ENCODE measurements around the gene NSUN6. TPM values are rescaled to one million over a fixed set of nuclear protein-coding genes. Genes with fewer than 3 reads are reported as not detected.
"Not testable (repeated sequence)": the region's sequence is repeated elsewhere in the genome, so short reads cannot be mapped to it uniquely, and the experiment has no call there.

NSUN6 gene
- total RNA-seq, 5 donors from 2014 or later (not counting 1 experiment from before 2014, with no cell fraction given): 24.6 to 34.5 (median 32.4) TPM

DNA sequence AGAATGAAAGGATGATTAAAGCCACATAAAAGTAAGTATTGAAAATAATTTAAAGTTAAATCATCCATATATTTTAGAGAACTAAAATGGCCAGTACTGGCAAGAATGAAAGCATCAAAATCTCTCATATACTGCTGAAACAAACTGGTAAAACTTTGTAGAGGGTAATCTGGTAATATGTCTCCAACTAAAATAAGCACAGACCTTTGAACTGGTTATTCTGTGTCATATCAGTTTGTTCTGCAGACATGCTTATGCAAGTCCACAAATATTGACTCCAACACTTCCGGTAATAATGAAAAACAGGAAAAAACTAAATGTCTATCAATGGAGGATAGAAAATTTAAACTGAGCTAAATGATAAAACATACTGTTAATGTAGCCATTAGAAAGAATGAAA lies 14.0 kb downstream of the NSUN6 start:
- H3K27ac Mint-ChIP-seq: not testable (repeated sequence)
- POLR2A ChIA-PET: interaction anchor here in 1 of 2 donors (0.7 kb wide), 1 partner anchor 8 kb away, joined by 7 read pairs; no protein-coding TSS in a partner anchor
- WGBS (ENCODE audit: insufficient coverage): no CpG with 5 or more reads among the region's 1 CpG

DNA sequence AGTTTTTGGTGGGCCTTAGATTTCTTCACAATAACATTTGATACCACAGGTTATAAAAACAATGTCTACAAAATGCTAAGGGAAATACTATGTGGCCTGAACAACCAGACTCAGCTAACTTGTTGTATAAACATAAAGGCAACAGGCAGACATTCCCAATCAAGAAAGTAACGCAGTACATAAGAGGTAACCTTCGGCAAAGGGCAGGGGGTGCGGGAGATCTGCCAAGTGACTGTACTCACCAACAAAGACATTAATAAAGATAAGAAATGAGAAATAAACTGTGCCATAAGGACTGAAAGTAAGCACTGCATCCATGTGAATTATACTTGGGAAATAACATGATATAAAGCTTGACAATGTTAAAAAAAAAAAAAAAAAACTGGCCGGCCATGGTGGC lies 15.4 kb downstream of the NSUN6 start:
- Mint-ChIP-seq H3K27ac (no peak overlapping the region), H3K4me3 (no peak overlapping the region)

More for the DNA sequence above, 14.0 kb downstream of the NSUN6 start:
- H3K4me1 Mint-ChIP-seq; ATAC-seq (replicated peaks in 1 of 4); H3K4me1 ChIP-seq (ENCODE audit: control insufficient read depth in 1 of 2, extremely low read depth in 1 of 2, insufficient read depth in 2 of 2, low read length in 2 of 2); H3K27me3 ChIP-seq (replicated peaks in 1 of 2; ENCODE audit: control insufficient read depth in 2 of 2, extremely low read depth in 1 of 2, insufficient read depth in 2 of 2, low read length in 1 of 2); H3K9me3 ChIP-seq; H3K4me3 ChIP-seq (ENCODE audit: control insufficient read depth in 1 of 2, extremely low read depth in 1 of 2, low read length in 1 of 2); H3K27me3 Mint-ChIP-seq; CTCF ChIA-PET; H3K36me3 ChIP-seq (ENCODE audit: control insufficient read depth in 2 of 2, extremely low read depth in 1 of 2, insufficient read depth in 1 of 2, low read length in 1 of 2); H3K9me3 Mint-ChIP-seq; H3K4me3 Mint-ChIP-seq; DNase-seq; H3K27ac ChIP-seq (ENCODE audit: low read length): not testable (repeated sequence)
- peaks cover 15% of the 10 kb centered on the region for H3K36me3 Mint-ChIP-seq

DNA sequence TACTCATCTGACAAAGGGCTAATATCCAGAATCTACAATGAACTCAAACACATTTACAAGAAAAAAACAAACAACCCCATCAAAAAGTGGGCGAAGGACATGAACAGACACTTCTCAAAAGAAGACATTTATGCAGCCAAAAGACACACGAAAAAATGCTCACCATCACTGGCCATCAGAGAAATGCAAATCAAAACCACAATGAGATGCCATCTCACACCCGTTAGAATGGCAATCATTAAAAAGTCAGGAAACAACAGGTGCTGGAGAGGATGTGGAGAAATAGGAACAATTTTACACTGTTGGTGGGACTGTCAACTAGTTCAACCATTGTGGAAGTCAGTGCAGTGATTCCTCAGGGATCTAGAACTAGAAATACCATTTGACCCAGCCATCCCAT lies 18.9 kb downstream of the NSUN6 start:
- CTCF ChIA-PET; H3K4me1 ChIP-seq (ENCODE audit: control insufficient read depth in 1 of 2, extremely low read depth in 1 of 2, insufficient read depth in 2 of 2, low read length in 2 of 2); H3K4me3 ChIP-seq (ENCODE audit: control insufficient read depth in 1 of 2, extremely low read depth in 1 of 2, low read length in 1 of 2); POLR2A ChIA-PET; ATAC-seq (replicated peaks in 1 of 4); H3K27me3 Mint-ChIP-seq; DNase-seq; H3K27ac ChIP-seq (ENCODE audit: low read length); H3K4me3 Mint-ChIP-seq; H3K27me3 ChIP-seq (replicated peaks in 1 of 2; ENCODE audit: control insufficient read depth in 2 of 2, extremely low read depth in 1 of 2, insufficient read depth in 2 of 2, low read length in 1 of 2); H3K9me3 Mint-ChIP-seq; H3K27ac Mint-ChIP-seq; H3K36me3 ChIP-seq (ENCODE audit: control insufficient read depth in 2 of 2, extremely low read depth in 1 of 2, insufficient read depth in 1 of 2, low read length in 1 of 2); H3K9me3 ChIP-seq: not testable (repeated sequence)
- Mint-ChIP-seq H3K36me3 (peaks cover 19% of the 10 kb centered on the region), H3K4me1 (peaks cover 8 to 10% (median 9%) of the 10 kb centered on the region in 3 donors)
- WGBS (ENCODE audit: insufficient coverage): no CpG with 5 or more reads among the region's 3 CpGs

More for the DNA sequence above, 15.4 kb downstream of the NSUN6 start:
- Histone ChIP-seq H3K9me3 (no peaks in the 10 kb centered on the region), H3K27ac (ENCODE audit: low read length) (no peak overlapping the region), H3K27me3 (replicated peaks in 1 of 2; ENCODE audit: control insufficient read depth in 2 of 2, extremely low read depth in 1 of 2, insufficient read depth in 2 of 2, low read length in 1 of 2) (no peaks in the 10 kb centered on the region), H3K4me3 (ENCODE audit: control insufficient read depth in 1 of 2, extremely low read depth in 1 of 2, low read length in 1 of 2) (no peak overlapping the region), H3K36me3 (ENCODE audit: control insufficient read depth in 2 of 2, extremely low read depth in 1 of 2, insufficient read depth in 1 of 2, low read length in 1 of 2) (no peaks in the 10 kb centered on the region), H3K4me1 (ENCODE audit: control insufficient read depth in 1 of 2, extremely low read depth in 1 of 2, insufficient read depth in 2 of 2, low read length in 2 of 2) (no peaks in the 10 kb centered on the region)
- no peak for DNase-seq
- CTCF ChIA-PET: interaction anchor here in 1 of 2 donors (0.7 kb wide), 2 partner anchors 22 to 103 kb away, joined by 3 to 4 read pairs; no protein-coding TSS in a partner anchor
- POLR2A ChIA-PET: interaction anchor here (0.5 to 0.7 kb wide), 2 partner anchors 23 to 1055 kb away, joined by 3 to 4 read pairs; no protein-coding TSS in a partner anchor
- no peak for ATAC-seq (replicated peaks in 1 of 4)
- Mint-ChIP-seq H3K9me3 (no peaks in the 10 kb centered on the region), H3K4me1 (no peaks in the 10 kb centered on the region), H3K27me3 (no peaks in the 10 kb centered on the region), H3K36me3 (peaks cover 15% of the 10 kb centered on the region)
- no CpG with 5 or more reads among the region's 4 CpGs for WGBS (ENCODE audit: insufficient coverage)

DNA sequence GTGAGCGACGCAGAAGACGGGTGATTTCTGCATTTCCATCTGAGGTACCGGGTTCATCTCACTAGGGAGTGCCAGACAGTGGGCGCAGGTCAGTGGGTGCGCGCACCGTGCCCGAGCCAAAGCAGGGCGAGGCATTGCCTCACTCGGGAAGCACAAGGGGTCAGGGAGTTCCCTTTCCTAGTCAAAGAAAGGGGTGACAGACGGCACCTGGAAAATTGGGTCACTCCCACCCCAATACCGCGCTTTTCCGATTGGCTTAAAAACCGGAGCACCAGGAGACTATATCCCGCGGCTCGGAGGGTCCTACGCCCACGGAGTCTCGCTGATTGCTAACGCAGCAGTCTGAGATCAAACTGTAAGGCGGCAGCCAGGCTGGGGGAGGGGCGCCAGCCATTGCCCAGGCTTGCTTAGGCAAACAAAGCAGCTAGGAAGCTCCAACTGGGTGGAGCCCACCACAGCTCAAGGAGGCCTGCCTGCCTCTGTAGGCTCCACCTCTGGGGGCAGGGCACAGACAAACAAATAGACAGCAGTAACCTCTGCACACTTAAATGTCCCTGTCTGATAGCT lies 23.9 kb downstream of the NSUN6 start:
- Mint-ChIP-seq H3K4me3 (peak overlapping the region; percentile 86 to 89 (median 87)), H3K27ac (peak overlapping the region; percentile 90 to 92), H3K36me3 (peaks cover 16% of the 10 kb centered on the region), H3K4me1 (peaks cover 18 to 19% (median 19%) of the 10 kb centered on the region in 3 donors)
- CTCF ChIA-PET; POLR2A ChIA-PET; H3K36me3 ChIP-seq (ENCODE audit: control insufficient read depth in 2 of 2, extremely low read depth in 1 of 2, insufficient read depth in 1 of 2, low read length in 1 of 2); H3K9me3 ChIP-seq; H3K27me3 ChIP-seq (replicated peaks in 1 of 2; ENCODE audit: control insufficient read depth in 2 of 2, extremely low read depth in 1 of 2, insufficient read depth in 2 of 2, low read length in 1 of 2); H3K27me3 Mint-ChIP-seq; H3K9me3 Mint-ChIP-seq; H3K4me1 ChIP-seq (ENCODE audit: control insufficient read depth in 1 of 2, extremely low read depth in 1 of 2, insufficient read depth in 2 of 2, low read length in 2 of 2): not testable (repeated sequence)
- Histone ChIP-seq H3K27ac (ENCODE audit: low read length) (peak overlapping the region; percentile 58), H3K4me3 (ENCODE audit: control insufficient read depth in 1 of 2, extremely low read depth in 1 of 2, low read length in 1 of 2) (peak overlapping the region; percentile 59 to 83)
- DNase-seq (peak; percentile 54 to 84 (median 73)), ATAC-seq (replicated peaks in 1 of 4) (peak; percentile 52 to 72 (median 58))
- WGBS (ENCODE audit: insufficient coverage): 11% methylated on average over 24 of the region's 25 CpGs

DNA sequence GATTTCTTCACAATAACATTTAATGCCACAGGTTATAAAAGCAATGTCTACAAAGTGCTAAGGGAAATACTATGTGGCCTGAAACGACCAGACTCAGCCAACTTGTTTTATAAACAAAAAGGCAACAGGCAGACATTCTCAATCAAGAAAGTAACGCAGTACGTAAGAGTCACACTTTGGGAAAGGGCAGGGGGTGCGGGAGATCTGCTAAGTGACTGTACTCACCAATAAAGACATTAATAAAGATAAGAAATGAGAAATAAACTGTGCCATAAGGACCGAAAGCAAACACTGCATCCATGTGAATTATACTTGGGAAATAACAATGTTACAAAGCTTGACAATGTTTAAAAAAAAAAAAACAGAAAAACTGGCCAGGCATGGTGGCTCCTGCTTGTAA lies 25.5 kb downstream of the NSUN6 start:
- Mint-ChIP-seq H3K27me3 (no peaks in the 10 kb centered on the region), H3K4me3 (peak overlapping the region in 1 of 3 donors; percentile 21), H3K36me3 (peaks cover 24% of the 10 kb centered on the region), H3K27ac (no peak overlapping the region), H3K9me3 (no peaks in the 10 kb centered on the region), H3K4me1 (peaks cover 18 to 19% (median 19%) of the 10 kb centered on the region in 3 donors)
- H3K27me3 ChIP-seq (replicated peaks in 1 of 2; ENCODE audit: control insufficient read depth in 2 of 2, extremely low read depth in 1 of 2, insufficient read depth in 2 of 2, low read length in 1 of 2): no peaks in the 10 kb centered on the region
- no CpG with 5 or more reads among the region's 5 CpGs for WGBS (ENCODE audit: insufficient coverage)
- peaks cover 0 to 8% of the 10 kb centered on the region in 2 donors for H3K36me3 ChIP-seq (ENCODE audit: control insufficient read depth in 2 of 2, extremely low read depth in 1 of 2, insufficient read depth in 1 of 2, low read length in 1 of 2)
- ChIA-PET POLR2A (no interaction called here), CTCF (interaction anchor here (0.6 kb wide), 2 partner anchors 8 to 1170 kb away, joined by 3 read pairs; no protein-coding TSS in a partner anchor)
- no peaks in the 10 kb centered on the region for H3K9me3 ChIP-seq
- H3K4me3 ChIP-seq (ENCODE audit: control insufficient read depth in 1 of 2, extremely low read depth in 1 of 2, low read length in 1 of 2): no peak overlapping the region
- H3K27ac ChIP-seq (ENCODE audit: low read length): no peak overlapping the region
- H3K4me1 ChIP-seq (ENCODE audit: control insufficient read depth in 1 of 2, extremely low read depth in 1 of 2, insufficient read depth in 2 of 2, low read length in 2 of 2): peaks cover 0 to 3% of the 10 kb centered on the region in 2 experiments
- no peak for ATAC-seq (replicated peaks in 1 of 4)
- DNase-seq: no peak

DNA sequence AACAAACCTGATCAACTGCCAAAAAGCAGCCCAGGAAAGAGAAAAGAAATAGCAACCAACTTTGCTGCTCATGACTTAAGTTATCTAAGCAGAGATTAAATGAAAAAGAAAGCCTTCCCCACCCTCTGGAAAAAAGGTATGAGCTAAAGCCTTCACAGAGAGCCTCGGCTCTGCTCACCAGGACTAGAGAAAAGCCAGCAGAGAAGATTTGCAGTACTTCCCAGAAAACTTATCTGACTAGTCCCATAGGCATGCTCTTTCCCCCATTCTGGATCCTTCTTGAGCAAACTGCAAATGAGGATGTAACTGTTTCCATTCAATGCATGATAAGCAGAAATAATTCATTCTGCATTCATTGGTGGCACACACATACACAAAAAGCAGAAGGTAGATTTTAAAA lies 27.7 kb downstream of the NSUN6 start:
- H3K27ac ChIP-seq (ENCODE audit: low read length); DNase-seq; H3K36me3 ChIP-seq (ENCODE audit: control insufficient read depth in 2 of 2, extremely low read depth in 1 of 2, insufficient read depth in 1 of 2, low read length in 1 of 2): not testable (repeated sequence)

More for the DNA sequence above, 27.7 kb downstream of the NSUN6 start:
- CTCF ChIA-PET; ATAC-seq (replicated peaks in 1 of 4); H3K4me3 ChIP-seq (ENCODE audit: control insufficient read depth in 1 of 2, extremely low read depth in 1 of 2, low read length in 1 of 2); H3K4me3 Mint-ChIP-seq; H3K9me3 ChIP-seq; H3K4me1 ChIP-seq (ENCODE audit: control insufficient read depth in 1 of 2, extremely low read depth in 1 of 2, insufficient read depth in 2 of 2, low read length in 2 of 2); H3K27me3 Mint-ChIP-seq; H3K27ac Mint-ChIP-seq; H3K9me3 Mint-ChIP-seq; H3K27me3 ChIP-seq (replicated peaks in 1 of 2; ENCODE audit: control insufficient read depth in 2 of 2, extremely low read depth in 1 of 2, insufficient read depth in 2 of 2, low read length in 1 of 2): not testable (repeated sequence)
- Mint-ChIP-seq H3K4me1 (peaks cover 17 to 19% (median 19%) of the 10 kb centered on the region in 3 donors), H3K36me3 (peaks cover 32% of the 10 kb centered on the region)
- no CpG with 5 or more reads among the region's 1 CpG for WGBS (ENCODE audit: insufficient coverage)
- POLR2A ChIA-PET: interaction anchor here in 1 of 2 donors (0.6 kb wide), 1 partner anchor 1163 kb away, joined by 5 read pairs; no protein-coding TSS in a partner anchor
